HUES6 (cell line): Measurements from ENCODE around the gene MIPEP.
A peak's percentile ranks its signal among the peaks of the same experiment; 100 is the strongest.

Experiments
- H3K27ac ChIP-seq: 2 replicates; pipeline ENCODE4 v1.7.0; 2013; ENCODE audit warnings: low read depth, mild to moderate bottlenecking, low read length, inconsistent platforms
- H3K27me3 ChIP-seq: 2 replicates; pipeline ENCODE4 v1.6.1; 2013; ENCODE audit warnings: low read length; ENCODE audit not compliant: control insufficient read depth, insufficient read depth
- H3K36me3 ChIP-seq: 2 replicates; pipeline ENCODE4 v1.6.1; 2013; ENCODE audit warnings: low read length; ENCODE audit not compliant: control insufficient read depth, insufficient read depth
- H3K4me1 ChIP-seq: 2 replicates; pipeline ENCODE4 v1.6.1; 2013; ENCODE audit warnings: low read length; ENCODE audit not compliant: control insufficient read depth, insufficient read depth
- H3K4me3 ChIP-seq: 2 replicates; pipeline ENCODE4 v1.5.1; 2013; ENCODE audit warnings: low read depth, low read length
- H3K9ac ChIP-seq: one replicate; pipeline ENCODE4 v1.6.1; 2013; ENCODE audit warnings: mild to moderate bottlenecking, low read length
- H3K9me3 ChIP-seq: 2 replicates; pipeline ENCODE4 v1.6.1; 2013; ENCODE audit warnings: low read depth, low read length; ENCODE audit not compliant: control insufficient read depth, insufficient read depth

The MIPEP gene

DNA sequence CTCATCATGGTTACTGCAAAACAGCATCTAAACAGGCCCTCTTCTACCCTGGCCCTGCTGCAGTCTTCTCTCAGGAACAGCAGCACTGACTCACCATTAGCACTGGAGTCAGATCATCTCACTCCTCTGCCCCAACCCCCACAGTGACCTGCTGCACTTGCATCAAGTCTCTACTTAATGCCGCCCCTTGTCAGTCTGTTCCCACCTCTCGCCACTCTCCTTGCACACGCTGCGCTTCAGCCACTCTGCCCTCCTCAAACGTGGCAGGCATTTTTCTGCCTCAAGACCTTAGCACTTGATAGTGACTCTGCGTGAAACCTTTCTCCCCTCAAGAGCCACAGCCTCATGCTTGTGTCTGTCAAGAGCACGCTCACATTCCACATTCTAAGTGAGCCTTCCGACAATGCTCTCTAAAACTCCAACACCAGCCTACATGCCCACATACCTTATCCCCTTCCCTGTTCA lies 22.1 kb downstream of the MIPEP start:
- Histone ChIP-seq H3K9me3 (no peaks in the 10 kb centered on the region), H3K27ac (no peak overlapping the region), H3K4me3 (no peak overlapping the region), H3K36me3 (peaks cover 5% of the 10 kb centered on the region; the same call in 1 of the 2 replicates), H3K27me3 (no peaks in the 10 kb centered on the region), H3K4me1 (peaks cover 11% of the 10 kb centered on the region), H3K9ac (peak overlapping the region; percentile 5)

GRCh38 chr13:23866420-23867026 lies 22.7 kb downstream of the MIPEP start:
- Histone ChIP-seq H3K4me1 (peaks cover 11% of the 10 kb centered on the region), H3K27ac (no peak overlapping the region), H3K36me3 (peaks cover 8% of the 10 kb centered on the region; the same call in 1 of the 2 replicates), H3K9me3 (no peaks in the 10 kb centered on the region), H3K4me3 (no peak overlapping the region), H3K27me3 (no peaks in the 10 kb centered on the region), H3K9ac (peak overlapping the region; percentile 5)

DNA sequence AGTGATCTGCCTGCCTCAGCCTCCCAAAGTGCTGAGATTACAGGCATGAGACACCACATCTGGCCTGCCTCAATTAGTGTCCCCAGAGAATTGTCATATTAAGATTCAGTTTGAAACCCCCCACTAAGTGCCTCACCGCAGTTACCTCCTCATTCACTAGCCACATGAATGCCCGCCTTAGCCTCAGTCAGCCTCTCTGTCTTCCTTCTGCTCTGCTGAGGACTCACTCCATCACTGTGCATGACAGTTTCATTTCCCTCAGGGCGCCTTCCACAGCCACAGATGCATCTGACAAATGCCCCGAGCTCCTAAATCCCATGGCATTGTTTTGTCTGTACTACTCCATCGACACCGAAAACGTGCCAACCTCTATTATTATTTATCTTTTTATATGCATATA lies 23.3 kb downstream of the MIPEP start:
- Histone ChIP-seq H3K36me3 (peaks cover 8% of the 10 kb centered on the region; the same call in 1 of the 2 replicates), H3K9me3 (no peaks in the 10 kb centered on the region), H3K4me3 (no peak overlapping the region), H3K4me1 (peaks cover 11% of the 10 kb centered on the region), H3K27ac (no peak overlapping the region), H3K9ac (no peak overlapping the region), H3K27me3 (no peaks in the 10 kb centered on the region)

GRCh38 chr13:23865026-23865425 lies 24.2 kb downstream of the MIPEP start:
- Histone ChIP-seq H3K4me3 (no peak overlapping the region), H3K4me1 (peaks cover 11% of the 10 kb centered on the region), H3K9ac (no peak overlapping the region), H3K27ac (no peak overlapping the region), H3K27me3 (no peaks in the 10 kb centered on the region), H3K9me3 (no peaks in the 10 kb centered on the region), H3K36me3 (peaks cover 8% of the 10 kb centered on the region; the same call in 1 of the 2 replicates)

DNA sequence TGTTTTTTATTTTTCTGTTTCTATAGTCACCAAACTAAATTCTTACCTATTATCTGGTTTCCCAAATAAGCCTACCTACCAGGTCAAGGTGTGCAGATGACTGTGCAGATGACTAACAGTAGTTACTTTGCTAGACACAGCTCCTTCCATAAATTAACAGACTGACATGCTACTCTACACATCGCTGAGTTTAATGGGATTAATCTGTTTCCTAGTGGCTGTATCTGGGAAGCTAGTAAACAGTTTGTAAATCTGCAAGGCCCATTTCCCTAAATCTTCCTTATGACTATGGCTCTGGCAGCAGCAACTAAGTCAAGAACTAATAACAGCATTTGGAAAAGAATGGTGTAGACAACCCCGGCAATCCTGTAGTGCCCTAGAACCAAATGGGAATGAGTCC lies 27.9 kb downstream of the MIPEP start:
- Histone ChIP-seq H3K27ac (no peak overlapping the region), H3K9ac (no peak overlapping the region), H3K4me3 (no peak overlapping the region), H3K4me1 (peaks cover 4% of the 10 kb centered on the region), H3K9me3 (no peaks in the 10 kb centered on the region), H3K27me3 (no peaks in the 10 kb centered on the region), H3K36me3 (peaks cover 6% of the 10 kb centered on the region; the same call in 1 of the 2 replicates)

- no peaks in the 10 kb centered on the region for H3K9me3 ChIP-seq
- no peak overlapping the region for H3K27ac ChIP-seq
- H3K27me3 ChIP-seq = no peaks in the 10 kb centered on the region
- peaks cover 6% of the 10 kb centered on the region; the same call in 1 of the 2 replicates for H3K36me3 ChIP-seq
- H3K4me3 ChIP-seq = no peak overlapping the region
- H3K9ac ChIP-seq = no peak overlapping the region
- peaks cover 8% of the 10 kb centered on the region for H3K4me1 ChIP-seq
These were observed 29.3 kb downstream of the MIPEP start for GRCh38 chr13:23859904-23860303.

- H3K27me3 ChIP-seq = no peaks in the 10 kb centered on the region
- H3K9me3 ChIP-seq = no peaks in the 10 kb centered on the region
- H3K36me3 ChIP-seq = peaks cover 6% of the 10 kb centered on the region; the same call in 1 of the 2 replicates
- H3K27ac ChIP-seq = no peak overlapping the region
- no peak overlapping the region for H3K9ac ChIP-seq
- peaks cover 8% of the 10 kb centered on the region for H3K4me1 ChIP-seq
- H3K4me3 ChIP-seq = no peak overlapping the region
These were observed 29.7 kb downstream of the MIPEP start for GRCh38 chr13:23859455-23859854.

- H3K4me3 ChIP-seq = no peak overlapping the region
These were observed 30.7 kb downstream of the MIPEP start for GRCh38 chr13:23858546-23858945.

GRCh38 chr13:23856008-23856750 lies 33.0 kb downstream of the MIPEP start:
- Histone ChIP-seq H3K9ac (no peak overlapping the region), H3K4me3 (no peak overlapping the region), H3K4me1 (peaks cover 8% of the 10 kb centered on the region), H3K27ac (no peak overlapping the region), H3K36me3 (peaks cover 7% of the 10 kb centered on the region; the same call in 1 of the 2 replicates), H3K27me3 (no peaks in the 10 kb centered on the region), H3K9me3 (no peaks in the 10 kb centered on the region)

More at GRCh38 chr13:23858546-23858945, 30.7 kb downstream of the MIPEP start:
- Histone ChIP-seq H3K9ac (no peak overlapping the region), H3K27me3 (no peaks in the 10 kb centered on the region), H3K36me3 (peaks cover 6% of the 10 kb centered on the region; the same call in 1 of the 2 replicates), H3K9me3 (no peaks in the 10 kb centered on the region), H3K27ac (no peak overlapping the region), H3K4me1 (peaks cover 8% of the 10 kb centered on the region)

DNA sequence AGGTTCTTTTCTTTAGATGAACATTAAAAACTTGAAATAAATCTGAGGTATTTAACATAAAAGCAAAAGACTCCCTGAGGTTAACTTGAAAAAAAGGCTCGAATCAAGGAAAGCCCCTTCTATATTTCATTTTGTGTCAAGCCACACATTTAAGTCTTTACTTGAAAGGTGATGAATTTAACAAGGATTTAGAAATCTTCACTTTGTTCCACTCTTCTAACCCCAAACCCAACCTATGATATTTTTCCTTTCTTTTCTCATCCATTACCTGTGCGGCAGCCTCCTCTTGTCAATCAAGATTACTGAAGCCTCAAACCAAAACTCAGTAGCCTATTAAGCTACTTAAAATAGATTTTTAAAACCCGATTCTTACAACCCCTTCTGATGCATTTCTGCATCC lies 33.8 kb downstream of the MIPEP start:
- H3K4me1 ChIP-seq = peaks cover 8% of the 10 kb centered on the region
- H3K36me3 ChIP-seq = 0 out of 2 replicates have a peak, but pooled peaks cover 7% of the 10 kb centered on the region
- no peaks in the 10 kb centered on the region for H3K27me3 ChIP-seq
- no peaks in the 10 kb centered on the region for H3K9me3 ChIP-seq
- no peak overlapping the region for H3K27ac ChIP-seq
- no peak overlapping the region for H3K4me3 ChIP-seq
- no peak overlapping the region for H3K9ac ChIP-seq

DNA sequence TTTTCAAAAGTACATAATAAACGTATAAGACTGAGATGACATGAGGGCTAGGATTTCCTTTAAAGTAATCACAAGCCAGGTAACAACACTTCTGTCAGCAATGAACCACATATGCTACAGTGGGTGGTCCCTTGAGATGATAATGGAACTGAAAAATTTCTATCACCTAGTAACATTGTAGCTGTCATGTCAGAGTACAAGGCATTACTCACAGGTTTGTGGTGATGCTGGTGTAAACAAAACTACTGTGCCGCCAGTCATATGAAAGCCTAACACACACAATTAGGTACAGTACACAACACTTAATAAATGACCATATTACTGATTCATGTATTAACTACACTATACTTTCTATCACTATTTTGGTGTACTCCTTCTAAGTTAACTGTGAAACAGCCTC lies 36.8 kb downstream of the MIPEP start:
- Histone ChIP-seq H3K4me1 (peaks cover 8% of the 10 kb centered on the region), H3K27ac (no peak overlapping the region), H3K9me3 (no peaks in the 10 kb centered on the region), H3K9ac (no peak overlapping the region), H3K4me3 (no peak overlapping the region), H3K36me3 (0 out of 2 replicates have a peak, but pooled peaks cover 4% of the 10 kb centered on the region), H3K27me3 (no peaks in the 10 kb centered on the region)
